ENCODE measurements around the gene ANKRD34A.

GRCh38 chr1:145944532-145944931 lies 19.8 kb downstream of the ANKRD34A start:
- TF ChIP-seq CTCF (IDR thresholded peaks at IDR 0.05 in 8 of 11, conservative IDR thresholded peaks at IDR 0.05 in 3 of 11) = no peak
- no peak for TF ChIP-seq POLR2A (IDR thresholded peaks at IDR 0.05)
- TF ChIP-seq POLR2AphosphoS5 (IDR thresholded peaks at IDR 0.05) = no peak
